Measurements from ENCODE around the gene DGKA. TPM values are rescaled to one million over a fixed set of nuclear protein-coding genes. Genes with fewer than 3 reads are reported as not detected.

Gene DGKA
- total RNA-seq, 1 donor: 53.6 TPM

- no peak for DNase-seq (ENCODE audit: low read depth in 2 of 3, low spot score in 2 of 3)
Observed at GRCh38 chr12:55931317-55931779, 386 bp downstream of the DGKA start.

GRCh38 chr12:55931780-55932550, 1.0 kb downstream of the DGKA start:
- DNase-seq (ENCODE audit: low read depth in 2 of 3, low spot score in 2 of 3): peak in 1 of 3 donors; percentile 34

DNA sequence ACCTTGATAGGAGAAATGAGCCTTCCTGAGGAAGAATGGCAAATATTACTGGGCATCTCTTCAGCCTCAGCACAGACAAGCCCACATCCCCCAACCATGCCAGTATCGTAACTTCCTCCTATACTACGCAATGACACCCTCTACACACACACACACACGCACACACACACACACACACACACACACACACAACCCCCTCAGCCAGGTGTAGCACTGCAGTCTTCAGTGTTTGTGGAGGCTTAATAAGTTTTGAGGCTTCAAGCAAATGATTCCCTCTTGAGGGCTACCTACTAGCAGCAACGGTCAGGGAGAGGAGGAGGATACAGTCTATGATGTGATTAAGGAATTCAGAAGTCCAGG, 1.6 kb downstream of the DGKA start:
- peak in 2 of 3 donors; percentile 52 to 67 for DNase-seq (ENCODE audit: low read depth in 2 of 3, low spot score in 2 of 3)

DNA sequence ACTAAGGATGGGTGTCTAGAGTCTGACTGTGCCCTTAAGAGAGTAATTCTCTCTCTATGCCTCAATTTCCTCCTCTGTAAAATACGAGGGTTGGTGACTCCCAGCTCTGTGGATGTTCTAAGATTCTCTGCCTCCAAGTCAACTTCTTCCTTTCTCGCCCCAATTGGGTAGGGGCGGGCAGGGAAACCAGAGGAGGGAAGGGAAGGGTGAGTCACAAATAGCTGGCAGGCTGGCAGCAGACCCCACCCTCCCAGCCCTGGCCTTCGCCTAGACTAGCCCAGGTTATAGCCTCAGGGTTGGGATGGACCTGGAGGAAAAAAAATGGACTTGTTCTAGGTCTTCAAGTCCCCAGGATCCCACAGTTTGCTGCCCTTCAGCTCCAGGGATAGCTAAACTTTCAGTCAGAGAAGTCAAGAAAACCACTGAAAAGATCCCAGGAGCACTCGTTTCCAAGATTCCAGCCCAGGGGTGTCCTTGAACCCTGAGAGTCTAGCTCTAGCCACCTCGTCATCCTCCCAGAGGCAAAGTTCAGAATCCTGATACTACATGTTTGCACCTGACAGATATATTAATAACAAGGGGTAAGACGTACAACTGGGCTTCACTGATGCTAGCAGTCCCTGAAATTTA, 2.3 kb downstream of the DGKA start:
- DNase-seq (ENCODE audit: low read depth in 2 of 3, low spot score in 2 of 3): peak in 1 of 3 donors; percentile 46

GRCh38 chr12:55933799-55934742, 3.1 kb downstream of the DGKA start:
- DNase-seq (ENCODE audit: low read depth in 2 of 3, low spot score in 2 of 3): no peak

GRCh38 chr12:55934773-55935172, 3.8 kb downstream of the DGKA start:
- no peak for DNase-seq (ENCODE audit: low read depth in 2 of 3, low spot score in 2 of 3)

DNA sequence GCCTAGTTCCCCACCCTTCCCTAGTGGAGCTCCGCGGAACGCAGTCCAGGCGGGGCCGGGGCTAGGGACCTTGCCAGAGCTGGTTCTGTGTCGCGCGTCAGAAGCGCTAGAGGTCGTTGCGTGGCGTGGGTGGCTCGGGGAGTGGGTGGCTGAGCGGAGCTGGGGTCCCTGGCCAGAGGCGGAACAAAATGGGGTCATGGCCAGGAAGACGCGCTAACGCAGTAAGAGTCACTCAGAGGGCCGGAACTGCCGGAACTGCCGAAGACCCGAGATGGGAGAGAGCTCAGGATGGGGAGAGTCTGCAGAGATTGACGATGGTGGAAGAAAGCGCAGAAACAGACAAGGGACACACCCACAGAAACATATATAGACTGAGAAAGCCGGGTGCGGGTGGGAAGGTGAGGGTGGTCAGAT, 4.8 kb downstream of the DGKA start:
- no peak for DNase-seq (ENCODE audit: low read depth in 2 of 3, low spot score in 2 of 3)

GRCh38 chr12:55937981-55938380, 7.0 kb downstream of the DGKA start:
- DNase-seq (ENCODE audit: low read depth in 2 of 3, low spot score in 2 of 3): no peak

DNA sequence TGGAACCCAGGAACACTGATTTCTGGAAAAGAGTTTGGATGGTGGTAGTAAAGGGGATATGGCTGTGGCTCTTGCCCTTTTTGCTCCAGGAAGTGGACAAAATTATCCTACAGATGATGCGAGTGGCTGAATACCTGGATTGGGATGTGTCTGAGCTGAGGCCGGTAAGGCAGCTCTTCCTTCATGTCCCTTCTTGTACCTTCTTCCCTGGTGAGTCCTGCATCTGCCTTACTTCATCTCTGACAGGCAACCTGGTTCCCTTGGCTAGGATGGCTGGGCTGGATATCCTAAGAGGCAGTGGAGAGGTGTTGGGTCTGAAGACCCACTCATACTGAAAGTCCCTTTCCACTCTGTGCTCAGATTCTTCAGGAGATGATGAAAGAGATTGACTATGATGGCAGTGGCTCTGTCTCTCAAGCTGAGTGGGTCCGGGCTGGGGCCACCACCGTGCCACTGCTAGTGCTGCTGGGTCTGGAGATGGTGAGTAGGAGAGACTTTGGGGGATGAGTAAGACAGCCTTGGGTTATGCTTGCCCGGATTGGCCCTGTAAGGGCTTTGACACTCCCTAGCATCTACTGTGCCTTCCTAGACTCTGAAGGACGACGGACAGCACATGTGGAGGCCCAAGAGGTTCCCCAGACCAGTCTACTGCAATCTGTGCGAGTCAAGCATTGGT, 8.0 kb downstream of the DGKA start:
- DNase-seq (ENCODE audit: low read depth in 2 of 3, low spot score in 2 of 3): no peak

DNA sequence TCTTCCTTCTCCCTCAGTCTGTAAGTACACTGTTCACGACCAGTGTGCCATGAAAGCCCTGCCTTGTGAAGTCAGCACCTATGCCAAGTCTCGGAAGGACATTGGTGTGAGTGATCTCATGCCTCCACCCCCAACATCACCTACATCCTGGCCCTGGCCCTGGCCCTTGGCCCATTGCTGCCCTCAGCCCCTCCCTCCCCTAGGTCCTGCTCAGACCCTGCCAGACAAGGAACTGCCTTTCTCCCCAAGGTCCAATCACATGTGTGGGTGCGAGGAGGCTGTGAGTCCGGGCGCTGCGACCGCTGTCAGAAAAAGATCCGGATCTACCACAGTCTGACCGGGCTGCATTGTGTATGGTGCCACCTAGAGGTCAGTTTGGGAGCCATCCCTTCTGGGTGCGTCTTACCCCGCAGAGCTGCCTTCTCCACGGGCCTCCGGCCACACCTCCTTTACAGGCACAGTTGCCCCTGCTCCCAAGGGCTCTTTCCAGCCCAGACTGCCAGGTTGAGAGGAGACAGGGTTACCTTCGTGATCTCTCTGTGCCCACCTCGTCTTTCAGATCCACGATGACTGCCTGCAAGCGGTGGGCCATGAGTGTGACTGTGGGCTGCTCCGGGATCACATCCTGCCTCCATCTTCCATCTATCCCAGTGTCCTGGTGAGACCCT, 9.2 kb downstream of the DGKA start:
- DNase-seq (ENCODE audit: low read depth in 2 of 3, low spot score in 2 of 3): peak; percentile 67 to 88 (median 82)

- DNase-seq (ENCODE audit: low read depth in 2 of 3, low spot score in 2 of 3): no peak
Observed at GRCh38 chr12:55942055-55942454, 11.1 kb downstream of the DGKA start.

DNA sequence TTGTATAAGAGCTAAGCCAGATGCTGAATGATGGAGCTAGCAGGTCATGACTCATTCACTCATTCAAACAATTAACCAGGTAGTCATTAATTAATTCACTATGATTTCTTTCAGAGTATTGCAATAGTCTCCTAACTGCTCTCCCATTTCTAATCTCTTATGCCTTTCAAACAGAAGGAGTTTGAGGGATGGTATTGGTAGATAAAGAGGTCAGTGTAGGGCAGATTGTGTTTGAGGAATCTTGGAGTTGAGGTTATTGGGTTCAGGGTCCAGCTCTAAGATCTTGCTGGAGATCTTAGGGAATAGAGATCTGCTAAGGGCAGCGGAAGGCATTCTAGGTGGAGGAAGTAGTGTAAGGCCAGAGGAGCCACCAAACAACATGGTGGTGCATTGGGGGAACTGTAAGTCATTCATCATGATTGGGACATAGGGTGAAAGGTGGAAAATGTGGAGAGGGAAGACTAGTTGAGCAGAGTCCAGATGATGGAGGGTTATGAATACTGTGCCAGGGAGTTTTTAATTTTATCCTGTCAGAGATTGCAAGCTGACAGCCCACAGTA, 11.7 kb downstream of the DGKA start:
- no peak for DNase-seq (ENCODE audit: low read depth in 2 of 3, low spot score in 2 of 3)

DNA sequence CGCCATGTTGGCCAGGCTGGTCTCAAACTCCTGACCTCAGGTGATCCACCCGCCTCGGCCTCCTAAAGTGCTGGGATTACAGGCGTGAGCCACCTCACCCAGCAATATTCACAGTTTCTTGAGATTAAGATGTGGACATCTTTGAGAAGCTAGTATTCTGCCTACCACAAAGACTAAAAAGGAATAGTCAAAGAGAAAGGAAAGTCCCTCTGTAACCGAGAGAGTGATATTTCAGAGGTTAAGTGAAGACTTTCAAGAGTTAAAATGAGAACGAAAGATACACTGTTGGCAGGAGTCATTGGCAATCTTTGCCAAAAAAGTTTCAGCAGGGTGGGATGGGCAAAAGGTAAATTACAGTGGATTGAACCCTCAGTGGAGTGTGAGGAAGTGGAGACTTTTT, 15.6 kb downstream of the DGKA start:
- DNase-seq (ENCODE audit: low read depth in 2 of 3, low spot score in 2 of 3): no peak

DNA sequence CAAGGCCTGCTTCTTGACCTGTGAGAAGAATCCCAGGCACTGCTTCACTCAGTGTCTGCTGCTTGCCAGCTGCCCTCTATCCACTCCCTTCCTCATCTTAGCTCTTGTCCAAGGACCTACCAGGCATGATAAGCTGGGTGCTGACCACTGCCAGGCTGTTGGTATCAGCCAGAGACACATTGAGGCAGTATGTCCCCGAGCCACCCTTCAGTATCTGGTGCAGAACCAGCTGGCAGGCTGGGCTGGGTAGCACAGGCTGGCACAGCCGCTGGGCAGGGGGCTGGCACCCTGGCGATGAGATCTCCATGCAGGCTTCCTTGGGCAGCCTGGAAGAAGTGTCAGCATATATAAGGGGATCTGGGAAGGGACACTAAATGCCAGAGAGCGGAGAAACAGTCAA, 24.4 kb downstream of the DGKA start:
- DNase-seq (ENCODE audit: low read depth in 2 of 3, low spot score in 2 of 3): no peak

- DNase-seq (ENCODE audit: low read depth in 2 of 3, low spot score in 2 of 3): peak in 2 of 3 donors; percentile 50 to 61
Observed at GRCh38 chr12:55955800-55956508, 25.0 kb downstream of the DGKA start.

- DNase-seq (ENCODE audit: low read depth in 2 of 3, low spot score in 2 of 3): no peak
Observed at GRCh38 chr12:55957106-55957859, 26.3 kb downstream of the DGKA start.

- no peak for DNase-seq (ENCODE audit: low read depth in 2 of 3, low spot score in 2 of 3)
Observed at GRCh38 chr12:55963760-55964159, 32.8 kb downstream of the DGKA start.

- DNase-seq (ENCODE audit: low read depth in 2 of 3, low spot score in 2 of 3): no peak
Observed at GRCh38 chr12:55965240-55965639, 34.3 kb downstream of the DGKA start.
